ENCODE data around the gene RC3H2.

GRCh38 chr9:122846371-122846940, 58.7 kb downstream of the RC3H2 start:
- TF ChIP-seq EZH2 (IDR thresholded peaks at IDR 0.05; ENCODE audit: borderline replicate concordance, low read depth, low read length, severe bottlenecking) (no peak), POLR2A (IDR thresholded peaks at IDR 0.05; ENCODE audit: low read depth, low read length) (no peak)

All from endothelial cell of umbilical vein (primary cell).